NOMO-1 treated with dmso at 0.1 percent for 144 hours (cell line): ENCODE data around the gene ATG16L2.
"Not testable (repeated sequence)": the region's sequence is repeated elsewhere in the genome, so short reads cannot be mapped to it uniquely, and the experiment has no call there.

Experiments used
- DNase-seq: peaks from one replicate; lab custom pipeline; 2025; ENCODE audit not compliant: unreplicated experiment; lab: John Stamatoyannopoulos, UW

Gene ATG16L2

DNA sequence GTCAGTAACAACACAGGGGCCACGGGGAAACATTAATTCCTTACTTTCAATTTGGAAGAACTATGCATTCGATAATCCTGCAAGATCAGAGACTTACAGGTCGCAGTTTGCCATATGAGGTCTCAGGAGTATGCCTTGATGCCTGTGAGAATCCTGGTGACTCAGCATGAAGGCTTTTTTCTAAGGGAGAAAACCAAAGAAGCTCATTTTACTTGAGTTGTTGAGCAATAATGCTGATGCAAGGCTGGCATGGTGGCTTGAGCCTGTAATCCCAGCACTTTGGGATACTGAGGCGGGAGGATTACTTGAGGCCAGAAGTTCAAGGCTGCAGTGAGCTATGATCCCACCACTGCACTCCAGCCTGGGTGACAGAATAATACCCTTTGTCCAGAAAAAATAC, 26.6 kb downstream of the ATG16L2 start:
- DNase-seq = no peak

- DNase-seq = no peak
Measured at GRCh38 chr11:72841397-72841796, 27.2 kb downstream of the ATG16L2 start.

DNA sequence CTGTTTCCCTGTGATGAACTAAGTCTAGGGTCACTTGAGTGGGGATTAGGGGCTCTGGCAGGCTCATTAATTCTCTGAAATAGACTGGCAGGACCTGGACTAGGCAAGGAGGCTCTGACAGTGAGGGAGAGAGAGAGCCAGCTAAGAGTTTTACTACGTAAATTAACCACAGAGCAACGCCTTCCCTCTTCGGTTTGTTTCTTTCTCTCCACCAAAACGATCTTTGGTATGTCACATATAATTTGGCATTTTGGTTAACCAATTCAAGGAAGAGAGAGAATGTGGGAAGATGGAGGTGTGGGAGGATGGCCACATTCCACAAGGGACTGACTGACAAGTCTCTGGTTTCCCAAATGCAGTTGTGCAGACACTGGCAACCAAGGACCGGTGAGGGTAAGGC, 27.9 kb downstream of the ATG16L2 start:
- DNase-seq = no peak

- no peak for DNase-seq
Measured at GRCh38 chr11:72842653-72843330, 28.6 kb downstream of the ATG16L2 start.

DNA sequence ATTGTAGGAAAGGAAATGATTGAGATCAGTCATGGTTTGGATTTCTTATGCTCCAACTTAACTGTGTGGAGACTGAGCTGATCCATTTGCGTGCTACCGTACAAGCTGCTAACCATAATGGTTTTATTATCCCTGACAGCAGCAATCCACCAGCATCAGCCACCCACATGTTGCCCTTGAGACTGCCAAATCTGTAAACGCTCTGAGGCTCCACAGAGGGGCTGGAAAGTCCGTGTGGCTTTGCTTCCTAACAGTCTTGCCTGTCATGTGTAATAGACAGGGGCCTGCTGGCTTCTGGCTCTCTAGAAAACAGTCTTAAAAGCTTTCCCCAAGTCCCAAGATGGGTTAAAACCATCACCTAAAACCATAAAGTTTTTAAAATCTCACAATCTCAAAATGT, 30.1 kb downstream of the ATG16L2 start:
- DNase-seq = no peak

DNA sequence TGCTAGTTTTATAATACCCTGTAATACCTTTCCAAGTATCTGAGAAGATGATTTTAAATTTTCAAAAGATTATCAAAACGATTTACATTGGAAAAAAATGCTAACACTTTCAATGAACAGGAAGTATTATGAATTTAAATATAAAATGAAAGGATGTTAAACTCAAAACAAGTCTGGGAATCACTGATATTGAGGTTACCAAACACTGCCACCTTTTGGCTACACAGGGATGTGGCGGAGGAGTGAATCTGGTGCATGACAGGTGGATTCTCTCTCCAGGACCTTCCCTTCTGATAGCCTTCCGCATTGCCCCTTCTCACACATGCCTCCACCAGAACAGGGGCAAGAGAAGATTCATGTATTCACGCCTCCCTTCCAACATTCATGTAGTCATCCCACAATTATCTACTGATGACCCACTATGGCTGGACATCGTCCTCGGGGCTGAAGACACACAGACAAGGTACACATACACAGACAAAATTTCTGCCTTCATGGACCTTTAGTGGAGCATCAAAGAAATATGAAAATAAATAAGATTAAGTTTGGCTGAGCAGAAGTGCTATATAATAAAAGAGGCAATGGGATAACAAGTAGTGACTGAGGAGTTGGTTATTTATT, 34.7 kb downstream of the ATG16L2 start:
- DNase-seq = no peak

- DNase-seq = no peak
Measured at GRCh38 chr11:72850832-72851231, 36.6 kb downstream of the ATG16L2 start.

GRCh38 chr11:72851726-72852125, 37.5 kb downstream of the ATG16L2 start:
- no peak for DNase-seq

GRCh38 chr11:72856065-72856464, 41.9 kb downstream of the ATG16L2 start:
- no peak for DNase-seq

- no peak for DNase-seq
Measured at GRCh38 chr11:72856551-72857345, 42.5 kb downstream of the ATG16L2 start.

DNA sequence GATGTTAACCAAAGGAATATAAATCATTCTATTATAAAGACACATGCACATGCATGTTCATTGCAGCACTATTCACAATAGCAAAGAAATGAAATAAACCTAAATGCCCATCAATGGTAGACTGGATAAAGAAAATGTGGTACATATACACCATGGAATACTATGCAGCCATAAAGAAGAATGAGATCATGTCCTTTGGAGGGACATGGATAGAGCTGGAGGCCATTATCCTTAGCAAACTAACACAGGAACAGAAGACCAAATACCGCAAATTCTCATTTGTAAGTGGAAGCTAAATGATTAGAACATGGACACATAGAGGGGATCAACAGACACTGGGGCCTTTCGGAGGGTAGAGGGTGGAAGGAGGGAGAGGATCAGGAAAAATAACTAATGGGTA, 44.1 kb downstream of the ATG16L2 start:
- not testable (repeated sequence) for DNase-seq

DNA sequence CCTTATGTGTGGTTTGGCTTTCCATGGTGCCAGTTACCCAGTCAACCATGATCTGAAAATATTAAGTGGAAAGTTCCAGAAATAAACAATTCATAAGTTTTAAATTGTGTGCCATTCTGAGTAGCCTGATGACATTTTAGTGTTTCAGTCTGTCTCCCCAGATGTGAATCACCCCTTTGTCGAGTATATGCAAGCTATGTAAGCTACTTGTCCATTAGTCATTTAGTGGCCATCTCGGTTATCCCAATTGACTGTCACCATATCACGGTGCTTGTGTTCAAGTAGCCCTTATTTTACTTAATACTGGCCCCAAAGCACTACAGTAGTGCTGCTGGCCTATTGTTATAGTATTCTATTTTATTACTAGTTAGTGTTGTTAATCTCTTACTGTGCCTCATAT, 44.9 kb downstream of the ATG16L2 start:
- no peak for DNase-seq

- no peak for DNase-seq
Measured at GRCh38 chr11:72860010-72860409, 45.8 kb downstream of the ATG16L2 start.

- DNase-seq = no peak
Measured at GRCh38 chr11:72860592-72860991, 46.4 kb downstream of the ATG16L2 start.

DNA sequence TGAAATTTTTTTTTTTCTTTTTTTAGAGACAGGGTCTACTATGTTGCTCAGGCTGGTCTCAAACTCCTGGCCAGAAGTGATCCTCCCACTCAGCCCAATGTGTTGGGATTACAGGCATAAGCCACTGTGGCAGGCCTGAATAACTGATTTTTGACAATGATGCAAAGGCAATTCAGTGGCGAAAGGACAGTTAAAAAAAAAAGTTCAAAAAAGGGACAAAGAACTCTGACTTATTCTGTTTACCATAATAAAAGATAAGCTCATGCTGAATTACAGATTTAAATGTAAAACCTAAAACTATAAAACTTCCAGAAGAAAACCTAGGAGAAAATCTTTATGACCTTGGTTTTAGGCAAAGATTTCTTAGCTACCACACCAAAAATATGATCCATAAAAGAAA, 48.9 kb downstream of the ATG16L2 start:
- DNase-seq = no peak

GRCh38 chr11:72863916-72864315, 49.7 kb downstream of the ATG16L2 start:
- DNase-seq = no peak

GRCh38 chr11:72864702-72865655, 50.8 kb downstream of the ATG16L2 start:
- no peak for DNase-seq

DNA sequence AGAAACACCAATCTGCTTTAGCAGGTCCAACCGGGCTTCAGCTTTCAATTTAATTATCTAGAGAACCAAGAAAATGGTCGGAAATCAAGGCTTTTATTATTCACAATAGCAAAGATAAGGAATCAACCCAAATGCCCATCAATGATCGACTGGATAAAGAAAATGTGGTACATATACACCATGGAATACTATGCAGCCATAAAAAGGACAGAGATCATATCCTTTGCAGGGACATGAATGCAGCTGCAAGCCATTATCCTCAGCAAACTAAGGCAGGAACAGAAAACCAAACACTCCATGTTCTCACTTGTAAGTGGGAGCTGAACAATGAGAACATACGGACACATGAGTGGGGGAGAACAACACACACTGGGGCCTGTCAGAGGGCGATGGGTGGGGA, 53.8 kb downstream of the ATG16L2 start:
- DNase-seq = no peak

GRCh38 chr11:72869831-72870230, 55.6 kb downstream of the ATG16L2 start:
- no peak for DNase-seq

GRCh38 chr11:72871119-72871518, 56.9 kb downstream of the ATG16L2 start:
- DNase-seq = no peak

DNA sequence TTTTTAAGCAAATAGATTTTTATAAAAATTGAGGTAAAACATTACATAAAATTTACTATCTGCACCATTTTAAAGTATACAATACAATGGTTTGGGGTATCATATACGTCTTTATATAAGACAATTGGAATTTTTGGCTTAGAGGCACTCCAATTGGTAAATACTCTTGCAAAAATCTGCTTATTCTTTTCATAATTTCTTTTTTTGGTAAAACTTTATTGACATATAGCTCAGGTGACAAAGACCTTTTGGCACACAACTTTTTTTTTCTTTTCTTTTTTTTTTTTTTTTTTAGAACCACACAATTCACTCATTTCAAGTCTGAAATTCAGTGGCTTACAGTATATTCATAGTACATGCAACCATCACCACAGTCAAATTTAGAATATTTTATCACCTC, 57.8 kb downstream of the ATG16L2 start:
- DNase-seq = no peak
